NB4 (cell line): ENCODE results near the gene NMT1.

Experiments
- CTCF ChIP-seq: IDR thresholded peaks from one replicate; pipeline ENCODE4 v1.5.1; 2012; ENCODE audit warnings: low read depth, low read length
- MYC ChIP-seq: IDR thresholded peaks from 2 replicates; pipeline ENCODE4 v1.6.1; 2011; ENCODE audit warnings: low read depth, low read length
- POLR2A ChIP-seq: IDR thresholded peaks from 2 replicates; pipeline ENCODE4 v1.6.1; 2011; ENCODE audit warnings: mild to moderate bottlenecking; ENCODE audit not compliant: insufficient read length; ENCODE audit errors: extremely low read depth
- TF ChIP-seq, protein P1 (sequence below): IDR thresholded peaks from 2 replicates; pipeline ENCODE4 v1.6.1; 2011; ENCODE audit warnings: low read depth, low read length

DNA sequence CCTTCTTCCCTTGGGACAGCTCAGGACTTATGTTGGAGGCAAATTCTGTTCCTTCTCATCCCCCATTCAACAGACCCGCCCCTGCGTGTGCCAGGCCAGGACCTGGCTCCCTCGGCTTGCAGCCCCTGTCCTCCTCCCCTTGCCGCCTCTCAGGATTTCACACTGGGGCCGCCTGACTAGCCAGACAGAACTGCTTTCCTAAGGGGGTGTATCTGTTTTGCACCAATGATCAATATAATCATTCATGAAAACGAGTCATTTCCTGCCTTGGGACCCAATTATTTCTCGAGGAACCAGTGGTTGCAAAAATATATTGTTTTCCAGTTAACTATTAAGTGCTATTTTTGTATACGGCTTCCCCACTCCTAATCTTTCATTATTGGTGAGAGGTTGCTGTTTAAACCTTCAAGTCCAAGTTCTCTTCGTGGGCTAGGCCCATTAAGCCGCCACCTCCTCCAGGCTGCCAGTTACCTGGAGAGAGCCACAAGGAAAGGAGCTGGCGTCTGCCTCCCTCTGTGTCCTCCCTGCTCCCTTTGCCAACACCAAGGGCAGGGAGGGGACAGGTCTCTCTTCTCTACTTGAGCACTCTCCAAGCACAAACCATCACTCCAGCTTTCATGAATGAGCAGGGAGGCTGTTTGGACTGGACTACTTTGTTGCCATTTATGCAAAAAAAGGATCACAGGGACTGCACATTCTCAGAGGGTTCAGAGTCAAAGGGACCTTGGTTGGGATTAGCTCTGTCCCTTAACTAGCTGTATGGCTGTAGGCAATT, 18.6 kb upstream of the NMT1 start:
- TF ChIP-seq POLR2A (no peak), CTCF (no peak), MYC (no peak)
- TF ChIP-seq, protein P1, sequence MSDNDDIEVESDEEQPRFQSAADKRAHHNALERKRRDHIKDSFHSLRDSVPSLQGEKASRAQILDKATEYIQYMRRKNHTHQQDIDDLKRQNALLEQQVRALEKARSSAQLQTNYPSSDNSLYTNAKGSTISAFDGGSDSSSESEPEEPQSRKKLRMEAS = no peak
